GM13977 (cell line): ENCODE results near the gene RUFY4.
"Not testable (repeated sequence)": the region's sequence is repeated elsewhere in the genome, so short reads cannot be mapped to it uniquely, and the experiment has no call there.

Source experiments
- DNase-seq: peaks from one replicate; pipeline ENCODE4 v3.0.0; 2012; ENCODE audit warnings: low spot score
- CTCF ChIP-seq: IDR thresholded peaks from 2 replicates; pipeline ENCODE4 v1.5.1; 2012; ENCODE audit warnings: mild to moderate bottlenecking, control low read depth; ENCODE audit not compliant: insufficient read depth; ENCODE audit errors: extremely low read depth, missing control alignments
- in situ Hi-C: fragments of 300-500 bp; cut with MboI; formaldehyde crosslinking; loops from one replicate; pipeline ENCODE4 v1.12.0; 2022; ENCODE audit warnings: low sequenced_read_pairs, low pct_unique_long_range_greater_than_20kb, mixed read lengths, inconsistent platforms; ENCODE audit not compliant: unreplicated experiment

RUFY4 gene

GRCh38 chr2:218095853-218096252 lies 26.8 kb downstream of the RUFY4 start:
- in situ Hi-C loops, result no loop called here
- no peak for DNase-seq
- no peak for TF ChIP-seq CTCF

GRCh38 chr2:218097975-218098374 lies 28.9 kb downstream of the RUFY4 start:
- in situ Hi-C loops, result no loop called here
- no peak for DNase-seq
- TF ChIP-seq CTCF, result no peak

- in situ Hi-C loops, DNase-seq: not testable (repeated sequence)
Measured at GRCh38 chr2:218108834-218109233, 39.8 kb downstream of the RUFY4 start.

GRCh38 chr2:218121789-218122188 lies 52.7 kb downstream of the RUFY4 start:
- DNase-seq, in situ Hi-C loops: not testable (repeated sequence)

- DNase-seq, in situ Hi-C loops: not testable (repeated sequence)
Measured at GRCh38 chr2:218122286-218122685, 53.2 kb downstream of the RUFY4 start.

GRCh38 chr2:218123986-218124385 lies 54.9 kb downstream of the RUFY4 start:
- no peak for TF ChIP-seq CTCF
- in situ Hi-C loops, result no loop called here
- no peak for DNase-seq

- DNase-seq, result no peak
- in situ Hi-C loops, result no loop called here
- no peak for TF ChIP-seq CTCF
Measured at GRCh38 chr2:218125095-218125494, 56.0 kb downstream of the RUFY4 start.

GRCh38 chr2:218125626-218126080 lies 56.6 kb downstream of the RUFY4 start, which contains the start of gene CXCR2:
TSS of gene CXCR2 (plus strand) at chr2:218126028. CDS start at chr2:218134802, 8,774 bp downstream.
- DNase-seq, result no peak

More at GRCh38 chr2:218125626-218126080, 56.6 kb downstream of the RUFY4 start, which contains the start of gene CXCR2:
- in situ Hi-C loops, result no loop called here
- TF ChIP-seq CTCF, result no peak
